Fibroblast of pulmonary artery (primary cell): ENCODE measurements around the gene PLB1.
A peak's percentile ranks its signal among the peaks of the same experiment; 100 is the strongest.

ENCODE experiments used
- DNase-seq: peaks from one replicate; pipeline ENCODE4 v3.0.0-alpha.2; 2010; ENCODE audit warnings: low read depth
- H3K4me3 ChIP-seq: replicated peaks from 2 replicates; pipeline ENCODE4 v1.5.1; 2011; ENCODE audit warnings: low read depth, mild to moderate bottlenecking, control low read depth, low read length, moderate library complexity
- TF ChIP-seq, protein P1 (sequence below): IDR thresholded peaks from 2 replicates; pipeline ENCODE4 v1.5.1; 2011; ENCODE audit warnings: mild to moderate bottlenecking, control low read depth, low read length, inconsistent platforms; ENCODE audit errors: missing control alignments

PLB1 gene

DNA sequence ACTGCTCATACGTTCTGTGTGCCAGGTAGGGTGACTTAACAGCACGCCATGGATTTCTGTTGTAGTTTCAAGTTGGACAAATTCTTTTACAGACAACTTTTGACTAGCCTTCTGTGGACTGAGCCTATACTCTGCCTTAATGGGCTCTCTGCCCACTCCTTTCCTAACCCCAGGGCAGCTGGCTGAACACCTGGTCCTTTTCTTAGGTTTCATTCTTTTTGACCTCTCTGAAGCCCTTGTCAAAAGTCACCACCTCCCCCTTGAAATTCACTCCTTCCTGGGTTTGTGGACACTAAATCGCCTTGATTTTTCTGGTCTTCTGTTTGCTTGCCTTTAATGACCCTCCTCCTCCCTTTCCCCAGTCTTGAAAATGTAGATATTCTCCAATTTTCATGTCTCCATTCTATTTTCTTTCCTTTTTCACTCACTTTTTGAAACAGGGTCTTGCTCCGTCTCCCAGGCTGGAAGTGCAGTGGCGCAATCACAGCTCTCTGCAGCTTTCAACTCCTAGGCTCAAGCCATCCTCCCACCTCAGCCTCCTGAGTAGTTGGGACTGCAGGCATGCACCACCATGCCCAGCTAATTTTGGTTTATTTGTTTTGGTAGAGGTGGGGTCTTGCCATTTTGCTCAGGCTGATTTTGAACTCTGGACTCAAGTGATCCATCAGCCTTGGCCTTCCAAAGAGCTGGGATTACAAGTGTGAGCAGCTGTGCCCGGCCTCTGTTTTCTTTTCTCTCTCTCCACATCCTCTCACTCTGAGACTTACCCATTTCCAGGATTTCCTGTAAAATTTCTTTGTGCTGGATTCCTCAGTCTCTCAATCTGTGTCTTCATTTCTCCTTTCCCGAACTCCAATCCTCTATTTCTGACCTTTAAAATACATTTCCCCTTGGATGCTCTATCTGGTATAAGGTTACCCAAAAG, 112.9 kb downstream of the PLB1 start:
- H3K4me3 ChIP-seq, result no peak overlapping the region
- TF ChIP-seq, protein P1, sequence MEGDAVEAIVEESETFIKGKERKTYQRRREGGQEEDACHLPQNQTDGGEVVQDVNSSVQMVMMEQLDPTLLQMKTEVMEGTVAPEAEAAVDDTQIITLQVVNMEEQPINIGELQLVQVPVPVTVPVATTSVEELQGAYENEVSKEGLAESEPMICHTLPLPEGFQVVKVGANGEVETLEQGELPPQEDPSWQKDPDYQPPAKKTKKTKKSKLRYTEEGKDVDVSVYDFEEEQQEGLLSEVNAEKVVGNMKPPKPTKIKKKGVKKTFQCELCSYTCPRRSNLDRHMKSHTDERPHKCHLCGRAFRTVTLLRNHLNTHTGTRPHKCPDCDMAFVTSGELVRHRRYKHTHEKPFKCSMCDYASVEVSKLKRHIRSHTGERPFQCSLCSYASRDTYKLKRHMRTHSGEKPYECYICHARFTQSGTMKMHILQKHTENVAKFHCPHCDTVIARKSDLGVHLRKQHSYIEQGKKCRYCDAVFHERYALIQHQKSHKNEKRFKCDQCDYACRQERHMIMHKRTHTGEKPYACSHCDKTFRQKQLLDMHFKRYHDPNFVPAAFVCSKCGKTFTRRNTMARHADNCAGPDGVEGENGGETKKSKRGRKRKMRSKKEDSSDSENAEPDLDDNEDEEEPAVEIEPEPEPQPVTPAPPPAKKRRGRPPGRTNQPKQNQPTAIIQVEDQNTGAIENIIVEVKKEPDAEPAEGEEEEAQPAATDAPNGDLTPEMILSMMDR, result no peak
- DNase-seq, result peak; percentile 63

DNA sequence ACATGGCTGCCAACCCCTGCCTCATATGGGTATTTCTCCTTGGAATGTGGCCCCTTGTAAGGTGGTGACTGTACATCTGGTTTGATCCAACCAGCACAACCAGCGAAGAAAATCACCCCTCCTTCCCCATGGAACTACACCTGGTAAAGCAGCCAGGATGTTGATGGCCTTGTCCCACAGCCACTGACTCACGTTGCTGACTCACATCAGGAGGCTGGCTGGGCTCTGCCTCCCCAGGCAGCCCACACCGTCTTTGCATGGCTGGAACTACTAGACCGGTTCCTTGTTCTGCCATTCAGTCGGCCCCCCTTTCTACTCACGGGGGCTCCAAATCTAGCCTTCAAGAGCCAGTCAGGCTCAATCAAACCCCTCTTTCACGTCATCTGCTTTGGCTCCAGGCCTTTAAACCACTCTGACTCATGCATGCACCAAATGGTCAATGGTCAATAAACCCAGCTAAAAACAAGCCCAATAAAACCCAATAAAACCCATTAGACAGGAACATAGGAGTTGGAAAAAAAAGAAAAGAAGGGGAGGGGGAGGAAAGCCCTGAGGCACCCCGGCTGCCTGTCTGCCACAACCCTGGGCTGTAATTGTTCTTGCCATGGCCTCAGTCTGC, 114.8 kb downstream of the PLB1 start:
- TF ChIP-seq, protein P1, result no peak
- H3K4me3 ChIP-seq, result no peak overlapping the region
- DNase-seq, result peak; percentile 80

DNA sequence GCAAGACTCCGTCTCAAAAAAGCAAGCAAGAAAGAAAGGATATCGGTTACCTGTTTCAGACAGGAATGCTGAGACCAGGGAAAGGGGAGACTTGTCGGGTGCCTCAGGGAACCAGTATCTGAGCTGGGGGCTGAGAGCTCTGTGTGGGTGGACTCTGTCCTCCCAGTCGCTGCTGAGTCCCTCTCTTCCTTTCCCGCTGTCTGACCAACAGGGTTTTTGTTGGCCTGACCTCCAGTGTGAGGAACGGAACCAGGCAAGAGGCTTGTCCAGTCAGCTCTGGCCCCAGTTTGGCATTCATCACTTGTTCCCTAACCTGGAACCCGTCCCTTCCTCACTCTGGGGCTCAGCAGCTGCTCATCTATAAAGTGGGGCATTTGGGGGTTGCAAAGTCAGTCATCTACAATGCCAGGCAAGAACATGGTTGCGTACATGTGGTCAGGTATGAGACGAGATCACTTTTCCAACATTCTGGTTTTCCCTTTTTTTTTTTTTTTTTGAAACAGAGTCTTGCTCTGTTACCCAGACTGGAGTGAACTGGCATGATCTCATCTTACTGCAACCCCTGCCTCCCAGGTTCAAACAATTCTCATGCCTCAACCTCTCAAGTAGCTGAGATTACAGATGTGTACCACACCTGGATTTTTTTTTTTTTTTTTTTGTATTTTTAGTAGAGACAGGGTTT, 116.4 kb downstream of the PLB1 start:
- no peak overlapping the region for H3K4me3 ChIP-seq
- TF ChIP-seq, protein P1, result no peak
- no peak for DNase-seq

DNA sequence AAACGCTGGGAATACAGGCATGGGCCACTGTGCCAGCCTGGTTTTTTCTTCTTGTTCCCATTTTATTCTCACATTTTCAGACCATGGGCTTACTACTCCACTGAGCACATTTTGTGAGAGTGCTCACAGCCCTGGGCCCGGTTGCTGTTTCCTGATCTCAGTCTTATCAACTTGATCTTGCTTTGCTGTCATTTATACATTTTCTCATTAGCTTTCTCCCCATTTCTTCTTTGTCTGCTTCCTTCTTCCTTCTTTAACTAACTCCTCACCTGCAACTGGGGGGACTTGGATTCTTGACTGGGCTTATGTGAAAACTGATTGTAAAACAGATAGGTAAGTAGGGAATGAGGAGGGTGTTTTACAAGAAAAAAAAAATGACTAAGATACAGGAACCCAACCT, 117.3 kb downstream of the PLB1 start:
- TF ChIP-seq, protein P1, result no peak
- no peak for DNase-seq
- H3K4me3 ChIP-seq, result no peak overlapping the region

DNA sequence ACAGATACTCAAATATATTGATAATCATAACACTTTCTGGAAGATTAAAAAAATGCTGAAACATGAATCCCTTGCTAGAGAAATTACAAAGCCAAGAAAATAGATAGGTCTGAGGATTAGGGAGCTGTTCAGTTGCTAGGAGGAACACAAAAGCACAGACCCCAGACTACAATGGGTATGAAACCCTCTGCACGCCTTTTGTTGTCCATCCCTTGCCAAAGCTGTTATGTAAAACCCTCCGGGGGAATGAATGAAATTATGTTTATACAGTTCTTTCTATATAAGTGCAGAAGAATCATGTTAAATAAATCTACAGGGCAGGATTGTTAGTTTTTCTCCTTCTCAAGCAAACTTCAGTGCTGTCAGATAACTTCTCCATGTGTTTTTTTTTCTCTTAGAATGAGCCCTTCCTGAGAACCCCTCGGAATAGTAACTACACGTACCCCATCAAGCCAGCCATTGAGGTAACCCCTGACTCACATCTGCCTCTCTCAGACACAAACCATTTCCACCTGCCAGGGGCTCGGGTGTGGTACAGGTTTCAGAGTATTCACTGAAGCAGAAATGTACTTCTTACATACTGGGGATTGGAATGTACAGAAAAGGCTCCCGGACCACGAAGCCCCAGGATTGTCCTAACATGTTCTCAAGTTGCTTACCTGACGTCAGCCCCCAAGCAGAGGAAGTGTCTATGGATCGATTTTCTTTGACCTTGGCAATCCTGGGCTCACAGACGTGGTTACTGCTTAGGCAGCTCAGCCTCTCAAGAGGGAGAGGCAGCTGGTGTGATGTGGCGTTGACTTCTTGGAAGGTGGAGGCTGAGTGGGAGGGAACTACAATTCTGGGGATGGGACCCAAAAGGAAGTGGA, 118.0 kb downstream of the PLB1 start:
- peak; percentile 39 for DNase-seq
- TF ChIP-seq, protein P1, result no peak
- no peak overlapping the region for H3K4me3 ChIP-seq

DNA sequence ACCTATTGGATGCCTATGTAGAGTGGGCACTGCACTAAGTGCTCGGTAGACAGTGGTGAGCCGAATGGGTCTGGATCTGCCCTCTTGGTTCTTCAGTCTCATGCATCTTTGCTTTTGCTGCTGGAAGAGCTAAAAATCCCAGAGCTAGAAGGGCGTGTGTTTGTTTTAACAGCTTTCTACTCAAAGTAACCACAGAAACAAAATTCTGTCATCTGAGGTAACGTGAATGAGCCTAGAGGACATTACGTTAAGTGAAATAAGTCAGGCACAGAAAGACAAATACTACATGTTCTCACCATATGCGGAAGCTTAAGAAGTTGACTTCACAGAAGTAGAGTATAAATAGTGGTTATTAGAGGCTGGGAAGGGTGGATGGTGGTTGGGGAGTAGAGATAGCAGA, 119.8 kb downstream of the PLB1 start:
- H3K4me3 ChIP-seq, result no peak overlapping the region
- DNase-seq, result no peak
- TF ChIP-seq, protein P1, result no peak
